Large intestine (tissue), 3 donors: Measurements from ENCODE around the gene ZNF516. TPM values are rescaled to one million over a fixed set of nuclear protein-coding genes. Genes with fewer than 3 reads are reported as not detected.

Experiments used
- DNase-seq, 2 donors: peaks; one replicate each; pipeline versions ENCODE4 v3.0.0 to v3.0.0-alpha.2; 2013
- H3K27ac ChIP-seq: one replicate; pipeline ENCODE4 v1.5.1; 2013; ENCODE audit warnings: low read length
- H3K27me3 ChIP-seq: 2 replicates; pipeline ENCODE4 v1.6.1; 2013; ENCODE audit warnings: low read length; ENCODE audit not compliant: control insufficient read depth, insufficient read depth
- H3K36me3 ChIP-seq: 2 replicates; pipeline ENCODE4 v1.6.1; 2013; ENCODE audit warnings: low read length; ENCODE audit not compliant: control insufficient read depth, insufficient read depth
- H3K4me1 ChIP-seq: one replicate; pipeline ENCODE4 v1.6.1; 2013; ENCODE audit warnings: low read length; ENCODE audit not compliant: control insufficient read depth, insufficient read depth
- H3K4me3 ChIP-seq: one replicate; pipeline ENCODE4 v1.5.1; 2013; ENCODE audit warnings: low read length
- H3K9me3 ChIP-seq: one replicate; pipeline ENCODE4 v1.6.1; 2013; ENCODE audit warnings: mild to moderate bottlenecking, low read depth, low read length, moderate library complexity; ENCODE audit not compliant: control insufficient read depth
- WGBS: methylation state at CpG from one replicate; pipeline ENCODE4 v1.1.5; 2013; ENCODE audit warnings: low lambda C conversion rate; ENCODE audit not compliant: insufficient coverage; 5-methylcytosine and 5-hydroxymethylcytosine counted together
- polyA plus RNA-seq: library from polyadenylated mRNA; unstranded; fragments of 120-200 nt; gene quantifications from one replicate; pipeline ENCODE4 v1.2.1, GENCODE V29; 2013

ZNF516 gene
- polyA plus RNA-seq, 1 donor: 18.4 TPM

GRCh38 chr18:76461692-76462325 lies 33.2 kb downstream of the ZNF516 start:
- Histone ChIP-seq H3K4me3 (no peak overlapping the region), H3K27me3 (no peaks in the 10 kb centered on the region), H3K36me3 (peaks cover 46% of the 10 kb centered on the region), H3K4me1 (no peaks in the 10 kb centered on the region), H3K9me3 (peaks cover 3% of the 10 kb centered on the region), H3K27ac (no peak overlapping the region)
- 93% methylated on average over 3 of the region's 27 CpGs for WGBS
- DNase-seq: no peak

DNA sequence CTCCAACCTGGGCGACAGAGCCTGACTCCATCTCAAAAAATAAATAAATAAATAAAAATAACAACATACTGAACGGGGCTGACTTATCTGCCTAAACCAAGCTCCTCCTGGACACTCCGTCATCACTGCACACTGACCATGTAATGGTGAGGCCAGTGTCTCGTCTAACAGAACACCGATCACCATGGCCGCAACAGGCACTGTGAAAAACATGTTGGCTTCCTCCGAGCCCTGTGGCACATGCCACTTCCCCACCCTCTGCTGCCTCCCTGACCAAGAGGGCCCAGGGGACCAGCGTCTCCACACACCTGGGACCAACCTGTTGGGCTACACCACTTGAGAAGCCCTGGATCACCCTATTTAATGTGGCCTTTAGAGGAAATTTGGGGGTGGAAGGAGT lies 33.9 kb downstream of the ZNF516 start:
- Histone ChIP-seq H3K4me3 (no peak overlapping the region), H3K9me3 (peaks cover 3% of the 10 kb centered on the region), H3K36me3 (peaks cover 46% of the 10 kb centered on the region), H3K4me1 (no peaks in the 10 kb centered on the region), H3K27me3 (no peaks in the 10 kb centered on the region), H3K27ac (no peak overlapping the region)
- no CpG with 5 or more reads among the region's 8 CpGs for WGBS
- DNase-seq: no peak

DNA sequence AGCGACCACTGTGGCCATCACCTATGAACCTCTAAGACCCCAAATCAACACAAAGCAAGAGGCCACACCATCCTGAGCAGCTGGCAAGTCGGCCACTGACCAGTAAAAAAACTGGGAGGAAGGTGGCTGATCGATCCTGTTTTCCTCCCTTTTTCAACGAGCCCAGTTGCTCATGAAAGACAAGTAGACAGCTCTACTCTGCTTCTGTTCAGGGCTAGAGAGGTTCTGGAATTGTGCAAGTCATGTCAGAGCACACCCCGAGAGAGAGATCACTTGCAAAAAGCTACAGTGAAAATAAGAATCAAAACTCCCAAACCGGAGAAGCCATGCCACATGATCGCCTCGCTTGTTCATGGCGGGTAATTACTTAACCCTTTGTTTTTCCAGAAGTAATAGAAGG lies 34.6 kb downstream of the ZNF516 start:
- no peak for DNase-seq
- WGBS: 100% methylated on average over 1 of the region's 9 CpGs
- H3K27me3 ChIP-seq: no peaks in the 10 kb centered on the region
- H3K9me3 ChIP-seq: peaks cover 3% of the 10 kb centered on the region
- H3K4me3 ChIP-seq: no peak overlapping the region
- no peaks in the 10 kb centered on the region for H3K4me1 ChIP-seq
- H3K27ac ChIP-seq: no peak overlapping the region
- peaks cover 46% of the 10 kb centered on the region for H3K36me3 ChIP-seq

- Histone ChIP-seq H3K9me3 (peaks cover 3% of the 10 kb centered on the region), H3K27ac (peak overlapping the region; percentile 36), H3K36me3 (peaks cover 44% of the 10 kb centered on the region), H3K27me3 (no peaks in the 10 kb centered on the region), H3K4me1 (no peaks in the 10 kb centered on the region), H3K4me3 (no peak overlapping the region)
- DNase-seq: peak; percentile 29 to 32
- 100% methylated on average over 1 of the region's 26 CpGs for WGBS
Measured at GRCh38 chr18:76459687-76460350, 35.2 kb downstream of the ZNF516 start.

GRCh38 chr18:76459312-76459686 lies 35.7 kb downstream of the ZNF516 start:
- no CpG with 5 or more reads among the region's 17 CpGs for WGBS
- peaks cover 2% of the 10 kb centered on the region for H3K4me1 ChIP-seq

GRCh38 chr18:76458522-76459311 lies 36.3 kb downstream of the ZNF516 start:
- no peak for DNase-seq
- H3K27ac ChIP-seq: no peak overlapping the region
- no peak overlapping the region for H3K4me3 ChIP-seq
- peaks cover 40% of the 10 kb centered on the region for H3K36me3 ChIP-seq
- peaks cover 5% of the 10 kb centered on the region for H3K4me1 ChIP-seq
- no CpG with 5 or more reads among the region's 51 CpGs for WGBS
- H3K9me3 ChIP-seq: peaks cover 3% of the 10 kb centered on the region
- no peaks in the 10 kb centered on the region for H3K27me3 ChIP-seq

More at GRCh38 chr18:76459312-76459686, 35.7 kb downstream of the ZNF516 start:
- no peak for DNase-seq
- peak overlapping the region; percentile 36 for H3K27ac ChIP-seq
- H3K27me3 ChIP-seq: no peaks in the 10 kb centered on the region
- no peak overlapping the region for H3K4me3 ChIP-seq
- H3K9me3 ChIP-seq: peaks cover 3% of the 10 kb centered on the region
- peaks cover 40% of the 10 kb centered on the region for H3K36me3 ChIP-seq

- 100% methylated on average over 3 of the region's 9 CpGs for WGBS
- no peak for DNase-seq
- Histone ChIP-seq H3K27ac (no peak overlapping the region), H3K36me3 (peaks cover 33% of the 10 kb centered on the region), H3K4me1 (peaks cover 5% of the 10 kb centered on the region), H3K27me3 (no peaks in the 10 kb centered on the region), H3K9me3 (peaks cover 3% of the 10 kb centered on the region), H3K4me3 (no peak overlapping the region)
Measured at GRCh38 chr18:76457957-76458356, 37.1 kb downstream of the ZNF516 start.

- H3K27ac ChIP-seq: no peak overlapping the region
- H3K4me3 ChIP-seq: no peak overlapping the region
- peaks cover 3% of the 10 kb centered on the region for H3K9me3 ChIP-seq
- peaks cover 5% of the 10 kb centered on the region for H3K4me1 ChIP-seq
- WGBS: no CpG with 5 or more reads among the region's 9 CpGs
- peaks cover 32% of the 10 kb centered on the region for H3K36me3 ChIP-seq
- H3K27me3 ChIP-seq: no peaks in the 10 kb centered on the region
- DNase-seq: no peak
Measured at GRCh38 chr18:76457475-76457874, 37.6 kb downstream of the ZNF516 start.

GRCh38 chr18:76456823-76457222 lies 38.2 kb downstream of the ZNF516 start:
- 100% methylated on average over 2 of the region's 4 CpGs for WGBS
- Histone ChIP-seq H3K36me3 (peaks cover 26% of the 10 kb centered on the region), H3K4me1 (peaks cover 9% of the 10 kb centered on the region), H3K27me3 (no peaks in the 10 kb centered on the region), H3K4me3 (no peak overlapping the region), H3K27ac (no peak overlapping the region), H3K9me3 (peaks cover 3% of the 10 kb centered on the region)
- DNase-seq: no peak

DNA sequence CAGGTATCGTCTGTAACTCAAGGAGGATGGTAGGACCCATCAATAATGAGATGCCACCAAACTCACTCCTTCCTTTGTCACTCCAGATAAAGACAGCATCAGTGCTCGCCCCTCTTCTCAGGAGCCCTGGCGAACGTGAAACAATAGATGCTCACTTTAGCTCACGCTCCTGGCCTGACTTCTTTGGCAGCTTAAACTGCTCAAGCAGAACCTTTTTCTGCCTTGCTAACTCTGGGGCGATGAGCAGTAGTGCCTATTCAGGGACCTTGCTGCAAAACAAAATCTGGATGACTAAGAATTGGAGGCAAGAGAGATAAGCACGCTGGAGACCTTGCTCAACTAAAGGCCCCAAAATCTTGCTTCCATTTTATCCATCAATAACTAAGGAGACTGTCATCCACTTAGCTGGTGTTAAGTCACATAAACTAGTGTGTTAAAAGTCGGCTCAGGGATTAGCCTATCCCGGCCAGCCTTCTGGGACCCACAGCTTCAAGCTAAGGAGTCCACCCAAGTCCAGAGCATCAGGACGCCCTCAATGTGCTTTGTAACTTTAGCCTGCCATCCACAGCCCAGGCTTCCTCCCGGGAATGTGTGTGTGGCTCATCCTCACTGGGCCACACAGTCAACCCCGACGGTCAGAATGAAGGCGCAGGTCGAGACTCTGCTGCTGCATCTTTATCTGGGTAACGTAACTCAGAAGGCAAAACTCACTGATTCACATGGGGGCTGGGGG lies 38.9 kb downstream of the ZNF516 start:
- peaks cover 12% of the 10 kb centered on the region for H3K4me1 ChIP-seq
- DNase-seq: no peak
- no peak overlapping the region for H3K4me3 ChIP-seq
- H3K27ac ChIP-seq: no peak overlapping the region
- H3K27me3 ChIP-seq: no peaks in the 10 kb centered on the region
- H3K9me3 ChIP-seq: peaks cover 3% of the 10 kb centered on the region
- peaks cover 19% of the 10 kb centered on the region for H3K36me3 ChIP-seq
- 100% methylated on average over 4 of the region's 16 CpGs for WGBS
